D721Med (cell line): ENCODE measurements around the gene GPR32.

ENCODE experiments used
- DNase-seq: peaks from one replicate; pipeline ENCODE4 v3.0.0; 2011; ENCODE audit warnings: low spot score; ENCODE audit not compliant: insufficient read length
- FAIRE-seq: peaks from 2 replicates; lab custom pipeline; 2011; peaks lifted over from hg19 to GRCh38; lab: Jason Lieb, UNC
- TF ChIP-seq, protein P1 (sequence below): IDR thresholded peaks from 2 replicates; pipeline ENCODE4 v1.5.1; 2012; ENCODE audit warnings: mild to moderate bottlenecking, control low read depth; ENCODE audit not compliant: insufficient read depth; ENCODE audit errors: missing control alignments

The GPR32 gene

DNA sequence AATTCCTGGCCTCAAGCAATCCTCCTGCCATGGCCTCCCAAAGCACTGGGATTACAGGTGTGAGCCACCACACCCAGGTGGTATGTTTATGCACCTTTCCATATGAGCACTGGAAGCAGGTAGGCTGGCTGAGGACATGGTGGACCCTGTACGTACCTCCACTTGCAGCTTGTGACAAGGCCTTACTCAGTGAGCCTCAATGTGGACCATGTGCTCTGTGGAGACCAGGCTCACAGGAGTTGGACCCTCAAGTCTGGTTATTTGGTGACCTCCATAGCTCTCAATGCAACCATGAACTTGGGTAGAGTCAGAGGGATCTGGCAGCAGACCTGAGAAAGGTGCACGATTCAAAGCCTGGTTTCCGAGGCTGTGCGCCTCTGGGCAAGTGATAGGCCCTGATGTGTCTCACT is 25.4 kb downstream of the GPR32 start:
- FAIRE-seq (no peak), DNase-seq (no peak)
- TF ChIP-seq, protein P1, sequence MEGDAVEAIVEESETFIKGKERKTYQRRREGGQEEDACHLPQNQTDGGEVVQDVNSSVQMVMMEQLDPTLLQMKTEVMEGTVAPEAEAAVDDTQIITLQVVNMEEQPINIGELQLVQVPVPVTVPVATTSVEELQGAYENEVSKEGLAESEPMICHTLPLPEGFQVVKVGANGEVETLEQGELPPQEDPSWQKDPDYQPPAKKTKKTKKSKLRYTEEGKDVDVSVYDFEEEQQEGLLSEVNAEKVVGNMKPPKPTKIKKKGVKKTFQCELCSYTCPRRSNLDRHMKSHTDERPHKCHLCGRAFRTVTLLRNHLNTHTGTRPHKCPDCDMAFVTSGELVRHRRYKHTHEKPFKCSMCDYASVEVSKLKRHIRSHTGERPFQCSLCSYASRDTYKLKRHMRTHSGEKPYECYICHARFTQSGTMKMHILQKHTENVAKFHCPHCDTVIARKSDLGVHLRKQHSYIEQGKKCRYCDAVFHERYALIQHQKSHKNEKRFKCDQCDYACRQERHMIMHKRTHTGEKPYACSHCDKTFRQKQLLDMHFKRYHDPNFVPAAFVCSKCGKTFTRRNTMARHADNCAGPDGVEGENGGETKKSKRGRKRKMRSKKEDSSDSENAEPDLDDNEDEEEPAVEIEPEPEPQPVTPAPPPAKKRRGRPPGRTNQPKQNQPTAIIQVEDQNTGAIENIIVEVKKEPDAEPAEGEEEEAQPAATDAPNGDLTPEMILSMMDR, result no peak

DNA sequence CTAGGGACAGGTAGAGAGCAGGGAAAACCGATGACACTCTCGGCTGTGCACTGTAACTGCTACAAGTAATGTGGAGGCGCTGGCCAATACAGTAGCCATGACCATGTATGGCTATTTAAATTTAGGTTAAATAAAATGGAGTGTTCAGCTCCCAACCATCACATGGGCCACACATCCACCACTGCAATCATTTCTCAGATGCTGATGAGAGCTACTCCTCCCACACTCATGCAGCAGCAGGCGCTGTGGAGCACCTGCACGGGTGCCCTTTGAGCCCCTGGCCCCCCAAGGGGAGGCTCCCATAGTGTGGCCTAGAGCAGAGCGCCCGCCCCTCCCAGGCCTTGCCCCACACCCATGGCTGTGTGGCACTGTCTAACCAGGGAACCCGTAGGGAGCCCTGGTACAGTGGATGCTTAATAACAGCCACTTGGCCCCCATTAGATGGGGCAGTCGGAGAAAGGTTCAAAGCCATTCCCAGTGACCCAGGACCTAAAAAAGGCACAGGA is 25.9 kb downstream of the GPR32 start:
- DNase-seq (no peak), FAIRE-seq (no peak)
- TF ChIP-seq, protein P1, result no peak

DNA sequence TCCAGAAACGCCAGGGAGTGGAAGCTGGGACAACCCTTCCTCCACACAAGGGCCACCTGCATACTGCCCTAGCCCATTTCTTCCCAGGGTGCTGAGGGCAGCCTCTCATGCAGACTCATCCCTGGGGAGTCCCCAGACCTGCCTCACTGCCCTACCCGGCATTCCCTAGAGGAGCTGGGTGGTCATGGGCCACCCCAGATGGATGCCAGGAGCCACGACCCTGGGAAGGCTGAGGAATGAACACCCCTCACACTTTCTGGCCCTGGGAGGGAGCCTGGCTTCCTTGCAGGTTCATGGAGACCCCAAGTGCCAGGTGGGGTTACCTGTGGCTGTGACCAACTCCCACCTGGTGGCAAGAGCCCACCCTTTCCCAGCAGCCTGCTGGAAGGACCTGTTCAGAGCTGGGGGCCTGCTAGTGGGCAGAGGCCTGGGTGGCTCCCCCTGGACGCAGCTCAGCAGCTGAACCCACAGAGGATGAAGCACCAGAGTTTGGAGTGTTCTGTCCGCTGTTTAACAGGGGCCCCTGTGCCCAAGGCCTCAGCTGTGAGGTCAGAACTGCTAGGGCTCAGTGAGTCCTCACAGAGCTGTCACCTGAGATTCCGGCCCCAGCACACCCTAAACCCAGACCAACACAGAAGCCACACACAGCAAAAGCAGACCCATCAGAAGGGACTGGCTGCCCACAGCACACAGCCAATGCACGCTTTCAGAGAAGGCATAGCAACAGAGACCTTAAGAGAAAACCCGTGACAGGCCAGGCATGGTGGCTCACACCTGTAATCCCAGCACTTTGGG is 26.6 kb downstream of the GPR32 start:
- TF ChIP-seq, protein P1, result no peak
- FAIRE-seq, result no peak
- DNase-seq, result no peak

DNA sequence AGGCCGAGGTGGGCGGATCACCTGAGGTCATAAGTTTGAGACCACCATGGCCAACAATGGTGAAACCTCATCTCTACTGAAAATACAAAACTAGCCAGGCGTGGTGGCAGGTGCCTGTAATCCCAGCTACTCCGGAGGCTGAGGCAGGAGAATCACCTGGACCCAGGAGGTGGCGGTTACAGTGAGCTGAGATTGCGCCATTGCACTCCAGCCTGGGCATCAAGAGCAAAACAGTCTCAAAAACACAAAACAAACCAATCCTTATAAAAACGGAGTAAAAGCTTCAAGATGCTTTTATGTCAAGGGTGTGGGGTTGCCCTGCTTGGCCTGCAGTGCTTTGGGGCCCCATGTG is 27.1 kb downstream of the GPR32 start:
- FAIRE-seq (no peak), DNase-seq (no peak)
- TF ChIP-seq, protein P1, result no peak

DNA sequence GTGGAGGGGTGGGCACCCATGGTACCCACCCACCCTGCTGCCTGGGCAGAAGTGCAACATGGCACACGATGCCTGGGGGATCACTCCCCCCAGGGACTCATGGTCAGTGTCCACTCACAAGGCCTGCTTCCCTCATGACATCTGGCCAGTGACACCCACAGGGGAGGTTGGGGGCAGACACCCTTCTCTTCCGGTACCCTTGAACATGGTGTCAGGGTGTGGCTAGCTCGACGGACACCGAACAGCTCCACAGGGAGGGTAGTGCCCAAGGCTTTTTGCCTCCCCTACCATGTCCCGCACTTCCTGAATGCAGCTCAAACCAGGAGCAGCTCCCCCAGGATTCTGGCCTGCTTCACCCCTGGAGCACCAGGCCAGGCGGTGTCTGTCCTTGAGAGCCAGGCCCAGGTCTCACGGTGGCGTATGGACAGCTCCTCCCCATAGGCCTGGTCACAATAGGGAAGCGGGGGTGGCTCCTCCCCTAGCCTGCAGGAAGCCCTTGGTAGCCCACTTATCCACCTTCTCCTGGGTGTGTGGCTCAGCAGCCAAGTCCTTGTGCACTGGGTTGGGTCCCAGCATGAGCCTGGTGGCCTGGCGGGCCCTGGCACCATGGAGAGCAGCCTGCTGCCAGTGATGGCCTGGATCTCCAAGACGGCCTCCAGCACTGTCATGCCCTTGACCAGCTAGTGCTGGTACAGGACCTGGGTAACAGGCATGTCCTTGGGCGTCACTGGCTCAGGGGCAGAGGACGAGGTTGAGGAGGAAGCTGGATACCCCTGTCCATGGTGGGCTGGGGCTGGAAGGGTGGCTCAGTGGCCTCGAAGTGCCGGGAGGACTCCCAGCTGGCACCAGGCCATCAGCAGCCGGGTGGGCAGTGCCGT is 27.8 kb downstream of the GPR32 start:
- FAIRE-seq (no peak), DNase-seq (no peak)
- TF ChIP-seq, protein P1, result no peak

DNA sequence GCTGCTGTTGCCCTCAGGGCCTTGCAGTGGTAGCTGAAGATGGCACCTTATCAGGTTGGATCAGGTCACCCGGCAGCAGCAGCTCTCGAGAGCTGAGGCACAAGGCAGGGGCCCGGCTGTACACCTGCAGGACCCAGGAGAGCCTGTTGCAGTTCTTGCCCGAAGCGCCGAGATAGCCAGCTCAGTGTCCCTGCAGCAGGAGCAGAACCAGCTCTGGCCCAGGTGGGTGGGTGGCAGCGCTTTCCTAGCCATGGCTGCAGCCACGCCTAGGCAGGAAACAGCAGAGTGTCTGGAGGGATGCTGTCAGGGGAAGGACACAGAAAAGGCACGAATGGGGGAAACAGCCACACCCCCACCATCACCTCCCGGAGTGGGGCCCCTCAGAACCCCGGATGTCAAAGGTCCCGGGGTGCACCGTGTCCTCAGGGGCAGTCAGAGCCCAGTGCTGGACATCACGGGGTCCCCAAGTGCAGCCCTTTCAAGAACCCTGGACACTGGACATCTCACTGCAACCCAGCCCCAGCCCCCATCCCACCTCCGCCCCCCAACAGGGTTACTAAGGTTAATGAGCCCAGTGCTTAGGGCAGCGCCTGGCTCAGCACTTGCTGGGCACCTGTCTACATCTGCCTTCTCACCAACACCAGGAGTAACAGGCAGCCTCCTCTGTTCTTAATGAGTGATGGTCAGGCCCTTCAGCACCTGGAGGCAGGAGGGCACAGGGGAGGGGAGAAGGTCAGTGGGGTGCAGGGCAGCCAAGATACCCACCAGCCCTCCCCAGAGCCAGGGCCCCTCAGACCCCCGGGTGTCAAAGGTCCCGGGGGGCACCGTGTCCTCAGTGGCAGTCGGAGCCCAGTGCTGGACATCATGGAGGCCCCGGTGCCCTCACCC is 28.6 kb downstream of the GPR32 start:
- TF ChIP-seq, protein P1, result no peak
- DNase-seq, result no peak
- no peak for FAIRE-seq
